SK-N-MC (cell line): ENCODE results near the gene ATXN7L1.

Experiments
- EZH2 ChIP-seq: fragments of 200-600 bp; sonication (generic); IDR thresholded peaks from one replicate; pipeline ENCODE4 v1.6.1; 2017; ENCODE audit warnings: antibody characterized with exemption
- POLR2AphosphoS5 ChIP-seq: IDR thresholded peaks from 2 replicates; pipeline ENCODE4 v1.6.1; 2012; ENCODE audit warnings: mild to moderate bottlenecking, low read depth, low read length, borderline replicate concordance

DNA sequence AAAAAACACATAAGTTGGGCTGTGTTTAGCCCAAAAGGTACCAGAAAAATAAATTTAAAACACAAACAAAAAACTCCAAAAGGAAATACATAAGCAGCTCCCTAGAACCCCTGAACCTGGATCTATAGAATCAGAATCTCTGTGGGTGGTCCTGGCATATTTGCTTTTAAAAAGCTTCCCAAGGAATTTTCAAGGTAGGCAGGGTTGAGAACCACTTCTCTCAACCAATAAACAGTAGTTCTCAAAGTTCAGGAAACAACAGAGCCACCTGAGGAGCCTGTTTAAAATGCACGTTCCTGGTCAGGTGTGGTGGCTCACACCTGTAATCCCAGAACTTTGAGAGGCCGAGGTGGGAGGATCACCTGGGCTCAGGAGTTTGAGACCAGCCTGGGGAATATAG is 12.5 kb downstream of the ATXN7L1 start:
- TF ChIP-seq POLR2AphosphoS5 = no peak
- TF ChIP-seq EZH2 = no peak
